IMR-90 (cell line): ENCODE results near the gene FRMD4B. TPM values are rescaled to one million over a fixed set of nuclear protein-coding genes. Genes with fewer than 3 reads are reported as not detected.

Experiments
- ATAC-seq: fragments of 200-7000 bp; cut with Tn5 transposase; 2 replicates; pipeline ENCODE4 v1.9.1; 2020; ENCODE audit warnings: low read depth, mild to moderate bottlenecking, moderate library complexity
- BruUV-seq: library from RNA; stranded (reverse); fragments of 400-500 nt; replicated peaks from 2 replicates; lab custom pipeline; 2021; lab: Mats Ljungman, UMichigan
- CTCF ChIA-PET: fragments of 300-600 bp; formaldehyde crosslinking; extraction: SDS; loops from one replicate; lab custom pipeline; 2021; ENCODE audit warnings: antibody characterized with exemption; lab: Yijun Ruan, JAX
- POLR2A ChIA-PET: fragments of 300-600 bp; sonication (Branson Sonifier 250); formaldehyde crosslinking; loops from one replicate; lab custom pipeline; 2022; ENCODE audit warnings: antibody characterized with exemption; ENCODE audit not compliant: unreplicated experiment; lab: Charles Lee
- DNase-seq: peaks from one replicate; pipeline ENCODE4 v3.0.0; 2013
- H2AFZ ChIP-seq: replicated peaks from 2 replicates; pipeline ENCODE3; 2013; ENCODE audit warnings: low read length, mild to moderate bottlenecking; ENCODE audit not compliant: poor library complexity
- H2AK5ac ChIP-seq: 2 replicates; pipeline ENCODE4 v1.6.1; 2013; ENCODE audit warnings: low read depth, low read length, inconsistent platforms
- H2AK9ac ChIP-seq: replicated peaks from 2 replicates; pipeline ENCODE3; 2013; ENCODE audit warnings: mild to moderate bottlenecking, low read depth, low read length, moderate library complexity; ENCODE audit not compliant: poor library complexity
- H2BK120ac ChIP-seq: 2 replicates; pipeline ENCODE4 v1.6.1; 2013; ENCODE audit warnings: low read depth, low read length, inconsistent platforms
- H2BK15ac ChIP-seq: 3 replicates; pipeline ENCODE4 v1.6.1; 2013; ENCODE audit warnings: low read depth, low read length, inconsistent platforms
- H2BK20ac ChIP-seq: 2 replicates; pipeline ENCODE4 v1.6.1; 2013; ENCODE audit warnings: low read depth, mild to moderate bottlenecking, inconsistent platforms, low read length, moderate library complexity
- H2BK5ac ChIP-seq: 2 replicates; pipeline ENCODE4 v1.6.1; 2013; ENCODE audit warnings: mild to moderate bottlenecking, low read depth, low read length, inconsistent platforms; ENCODE audit not compliant: poor library complexity, severe bottlenecking
- H3K14ac ChIP-seq: replicated peaks from 2 replicates; pipeline ENCODE4 v1.6.1; 2013; ENCODE audit warnings: low read depth, low read length, inconsistent platforms
- H3K18ac ChIP-seq: 2 replicates; pipeline ENCODE4 v1.6.1; 2013; ENCODE audit warnings: low read depth, low read length, control low read depth
- H3K23ac ChIP-seq: 2 replicates; pipeline ENCODE4 v1.6.1; 2013; ENCODE audit warnings: low read depth, low read length, inconsistent platforms
- H3K27ac ChIP-seq: 2 replicates; pipeline ENCODE4 v1.5.1; 2013; ENCODE audit warnings: mild to moderate bottlenecking, control low read depth, low read length; ENCODE audit not compliant: insufficient read depth
- H3K27me3 ChIP-seq: 2 replicates; pipeline ENCODE4 v1.6.1; 2013; ENCODE audit warnings: low read length; ENCODE audit not compliant: control insufficient read depth, insufficient read depth
- H3K36me3 ChIP-seq: 2 replicates; pipeline ENCODE4 v1.6.1; 2013; ENCODE audit warnings: low read length, mixed read lengths; ENCODE audit not compliant: control insufficient read depth, insufficient read depth
- H3K4ac ChIP-seq: 2 replicates; pipeline ENCODE4 v1.6.1; 2013; ENCODE audit warnings: low read depth, low read length, inconsistent platforms
- H3K4me1 ChIP-seq: 2 replicates; pipeline ENCODE4 v1.6.1; 2013; ENCODE audit warnings: low read length, mixed read lengths; ENCODE audit not compliant: control insufficient read depth, insufficient read depth
- H3K4me2 ChIP-seq: 2 replicates; pipeline ENCODE4 v1.6.1; 2013; ENCODE audit warnings: low read depth, mild to moderate bottlenecking, control low read depth, low read length, moderate library complexity
- H3K4me3 ChIP-seq: 2 replicates; pipeline ENCODE4 v1.5.1; 2013; ENCODE audit warnings: low read depth, mild to moderate bottlenecking, control low read depth, low read length, moderate library complexity; ENCODE audit not compliant: insufficient read depth
- H3K56ac ChIP-seq: 2 replicates; pipeline ENCODE4 v1.6.1; 2013; ENCODE audit warnings: low read length, inconsistent platforms; ENCODE audit not compliant: insufficient read depth; ENCODE audit errors: extremely low read depth
- H3K79me1 ChIP-seq, 2 experiments: 2 replicates each; pipeline ENCODE4 v1.6.1; 2013; ENCODE audit warnings: low read length in 2 of 2, inconsistent platforms in 1 of 2, low read depth in 1 of 2
- H3K9ac ChIP-seq: 2 replicates; pipeline ENCODE4 v1.6.1; 2013; ENCODE audit warnings: low read depth, low read length, control low read depth
- H3K9me1 ChIP-seq: 2 replicates; pipeline ENCODE4 v1.6.1; 2013; ENCODE audit warnings: low read length, inconsistent platforms; ENCODE audit not compliant: insufficient read depth
- H3K9me3 ChIP-seq: 2 replicates; pipeline ENCODE4 v1.6.1; 2013; ENCODE audit warnings: low read length; ENCODE audit not compliant: control insufficient read depth, insufficient read depth
- H4K20me1 ChIP-seq: 2 replicates; pipeline ENCODE4 v1.6.1; 2013; ENCODE audit warnings: low read length, inconsistent platforms; ENCODE audit not compliant: insufficient read depth
- H4K5ac ChIP-seq: 2 replicates; pipeline ENCODE4 v1.6.1; 2013; ENCODE audit warnings: mild to moderate bottlenecking, low read depth, low read length, control low read depth
- H4K8ac ChIP-seq, 2 experiments: 2 replicates each; pipeline ENCODE4 v1.6.1; 2013; ENCODE audit warnings: low read depth in 2 of 2, low read length in 2 of 2, control low read depth in 1 of 2, inconsistent platforms in 1 of 2
- H4K91ac ChIP-seq: 2 replicates; pipeline ENCODE4 v1.6.1; 2013; ENCODE audit warnings: low read depth, low read length, inconsistent platforms; ENCODE audit not compliant: insufficient read depth
- ELK1 ChIP-seq: fragments of 150-350 bp; IDR thresholded peaks from 2 replicates; pipeline ENCODE4 v1.6.1; 2016; ENCODE audit warnings: low read depth, mild to moderate bottlenecking, low read length, moderate library complexity, borderline replicate concordance
- NFE2L2 ChIP-seq: fragments of 150-350 bp; IDR thresholded peaks from 2 replicates; pipeline ENCODE4 v1.6.1; 2016; ENCODE audit warnings: low read depth, mild to moderate bottlenecking, low read length
- RCOR1 ChIP-seq: IDR thresholded peaks from 2 replicates; pipeline ENCODE4 v1.6.1; 2012; ENCODE audit warnings: mild to moderate bottlenecking, low read length, improper control_type of control experiment; ENCODE audit not compliant: insufficient replicate concordance
- WGBS, 2 experiments: methylation state at CpG; one replicate each; pipeline versions ENCODE4 v1.1.5 to v1.1.7; 2013; ENCODE audit warnings: missing lambda C conversion rate in 2 of 2; ENCODE audit not compliant: insufficient read length in 1 of 2; ENCODE audit errors: extremely low coverage in 2 of 2; 5-methylcytosine and 5-hydroxymethylcytosine counted together
- dilution Hi-C: fragments of 300-500 bp; cut with HindIII; formaldehyde crosslinking; loops from one replicate; pipeline ENCODE4 v1.14.3; 2018; ENCODE audit warnings: low sequenced_read_pairs; ENCODE audit not compliant: unreplicated experiment
- in situ Hi-C: fragments of 300-500 bp; cut with MboI; formaldehyde crosslinking; loops from 3 replicates; pipeline ENCODE4 v1.14.3; 2019; ENCODE audit warnings: low sequenced_read_pairs, inconsistent platforms, mixed read lengths
- intact Hi-C: fragments of 100-400 bp; cut with micrococcal nuclease; formaldehyde crosslinking; loops from 2 replicates; pipeline ENCODE4 v1.10.0; 2022
- polyA plus RNA-seq, 3 experiments: library from polyadenylated mRNA; depleted of rRNA; stranded (reverse); fragments of >200 nt; gene quantifications; 2 replicates each; pipeline ENCODE4 v1.2.3, GENCODE V29; 2012; ENCODE audit warnings: low replicate concordance in 1 of 3
- total RNA-seq: library from RNA; depleted of rRNA; stranded (reverse); fragments of >200 nt; gene quantifications from 2 replicates; pipeline ENCODE4 v1.2.3, GENCODE V29; 2012
- TF ChIP-seq, protein P1 (sequence below): conservative IDR thresholded peaks from 2 replicates; pipeline ENCODE4 v1.5.1; 2012; ENCODE audit warnings: mild to moderate bottlenecking, low read depth, low read length, improper control_type of control experiment

FRMD4B gene
- total and polyA plus RNA-seq, 2 of the 4 experiments (the other 2 are of a cell fraction) = 0.14 to 0.36 TPM

- Histone ChIP-seq H3K4ac (no peak overlapping the region), H3K18ac (no peak overlapping the region), H3K9me1 (no peaks in the 10 kb centered on the region), H4K20me1 (no peaks in the 10 kb centered on the region), H2BK15ac (no peak overlapping the region), H3K79me1 (no peaks in the 10 kb centered on the region), H2BK5ac (no peak overlapping the region), H3K9ac (no peak overlapping the region), H3K9me3 (no peaks in the 10 kb centered on the region), H4K5ac (no peak overlapping the region), H2AFZ (no peak overlapping the region), H2BK20ac (no peak overlapping the region), H3K4me1 (no peaks in the 10 kb centered on the region), H3K4me3 (no peak overlapping the region), H2BK120ac (no peak overlapping the region), H2AK5ac (no peak overlapping the region), H3K27me3 (no peaks in the 10 kb centered on the region), H4K91ac (no peak overlapping the region), H3K36me3 (no peaks in the 10 kb centered on the region), H3K27ac (no peak overlapping the region), H3K56ac (no peak overlapping the region), H2AK9ac (no peak overlapping the region), H3K4me2 (no peak overlapping the region), H3K23ac (no peak overlapping the region), H4K8ac (no peak overlapping the region), H3K14ac (no peak overlapping the region)
- intact Hi-C loops = no loop called here
- peak; percentile 31 for DNase-seq
- ATAC-seq = no peak
- no CpG with 5 or more reads among the region's 1 CpG for WGBS, 2 experiments
- TF ChIP-seq ELK1 (no peak), NFE2L2 (no peak), RCOR1 (no peak)
- TF ChIP-seq, protein P1, sequence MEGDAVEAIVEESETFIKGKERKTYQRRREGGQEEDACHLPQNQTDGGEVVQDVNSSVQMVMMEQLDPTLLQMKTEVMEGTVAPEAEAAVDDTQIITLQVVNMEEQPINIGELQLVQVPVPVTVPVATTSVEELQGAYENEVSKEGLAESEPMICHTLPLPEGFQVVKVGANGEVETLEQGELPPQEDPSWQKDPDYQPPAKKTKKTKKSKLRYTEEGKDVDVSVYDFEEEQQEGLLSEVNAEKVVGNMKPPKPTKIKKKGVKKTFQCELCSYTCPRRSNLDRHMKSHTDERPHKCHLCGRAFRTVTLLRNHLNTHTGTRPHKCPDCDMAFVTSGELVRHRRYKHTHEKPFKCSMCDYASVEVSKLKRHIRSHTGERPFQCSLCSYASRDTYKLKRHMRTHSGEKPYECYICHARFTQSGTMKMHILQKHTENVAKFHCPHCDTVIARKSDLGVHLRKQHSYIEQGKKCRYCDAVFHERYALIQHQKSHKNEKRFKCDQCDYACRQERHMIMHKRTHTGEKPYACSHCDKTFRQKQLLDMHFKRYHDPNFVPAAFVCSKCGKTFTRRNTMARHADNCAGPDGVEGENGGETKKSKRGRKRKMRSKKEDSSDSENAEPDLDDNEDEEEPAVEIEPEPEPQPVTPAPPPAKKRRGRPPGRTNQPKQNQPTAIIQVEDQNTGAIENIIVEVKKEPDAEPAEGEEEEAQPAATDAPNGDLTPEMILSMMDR = no peak
- POLR2A ChIA-PET = interaction anchor here (0.6 kb wide), 1 partner anchor 297 kb away, joined by 3 read pairs; no protein-coding TSS in a partner anchor
- no TSS peak for BruUV-seq
- in situ Hi-C loops = no loop called here
- CTCF ChIA-PET = interaction anchor here (0.6 to 1.0 kb wide), 4 partner anchors 13 to 282 kb away, joined by 3 to 7 read pairs (median 4); no protein-coding TSS in a partner anchor
- dilution Hi-C loops = no loop called here
Measured at GRCh38 chr3:69422751-69423150, 36.9 kb upstream of the FRMD4B start.
